Left lobe of liver (tissue), 2 donors: ENCODE data around the gene BUD31. TPM values are rescaled to one million over a fixed set of nuclear protein-coding genes. Genes with fewer than 3 reads are reported as not detected.
A peak's percentile ranks its signal among the peaks of the same experiment; 100 is the strongest.
"Not testable (repeated sequence)": the region's sequence is repeated elsewhere in the genome, so short reads cannot be mapped to it uniquely, and the experiment has no call there.

Experiments
- ATAC-seq: fragments of 200-7000 bp; cut with Tn5 transposase; one replicate; pipeline ENCODE4 v1.9.1; 2020; ENCODE audit warnings: mild to moderate bottlenecking, moderate library complexity
- DNase-seq: peaks from one replicate; pipeline ENCODE4 v3.0.0-alpha.2; 2020; ENCODE audit warnings: low spot score
- total RNA-seq: library from RNA; stranded (reverse); gene quantifications from one replicate; pipeline ENCODE4 v1.2.1, GENCODE V29; 2021
- donor health status: DM: no; HTN: no; CAD: no; lungs with moderate emphysema.
- donor health status: DM: no; HTN: yes; CAD: no.

The BUD31 gene
- total RNA-seq, 1 donor from 2014 or later: 25.8 TPM

GRCh38 chr7:99428972-99429566, 20.3 kb downstream of the BUD31 start:
- ATAC-seq: no peak
- no peak for DNase-seq

GRCh38 chr7:99429756-99430155, 21.0 kb downstream of the BUD31 start:
- ATAC-seq: no peak

GRCh38 chr7:99431756-99432540, 23.2 kb downstream of the BUD31 start:
- not testable (repeated sequence) for DNase-seq, ATAC-seq

More at GRCh38 chr7:99429756-99430155, 21.0 kb downstream of the BUD31 start:
- no peak for DNase-seq

- ATAC-seq (no peak), DNase-seq (no peak)
Measured at GRCh38 chr7:99433158-99433557, 24.4 kb downstream of the BUD31 start.

- DNase-seq: no peak
Measured at GRCh38 chr7:99437946-99438572, 29.3 kb downstream of the BUD31 start.

GRCh38 chr7:99438573-99439480, 30.1 kb downstream of the BUD31 start, which contains the start of the genes CPSF4 and PTCD1:
Gene CPSF4, plus strand, starts transcription at chr7:99438943. Its CDS starts 140 bp downstream, at chr7:99439083.
Gene PTCD1, minus strand, starts transcription at chr7:99438798. Its CDS starts 3,556 bp downstream, at chr7:99435242.
- DNase-seq (peak; percentile 96), ATAC-seq (peak; percentile 97)

More at GRCh38 chr7:99437946-99438572, 29.3 kb downstream of the BUD31 start:
- peak; percentile 33 for ATAC-seq

- ATAC-seq: no peak
- DNase-seq: no peak
Measured at GRCh38 chr7:99440195-99440594, 31.4 kb downstream of the BUD31 start.

GRCh38 chr7:99446096-99446495, 37.3 kb downstream of the BUD31 start:
- peak; percentile 14 for ATAC-seq

GRCh38 chr7:99447943-99448342, 39.2 kb downstream of the BUD31 start:
- ATAC-seq: peak; percentile 64

More at GRCh38 chr7:99446096-99446495, 37.3 kb downstream of the BUD31 start:
- no peak for DNase-seq

GRCh38 chr7:99448855-99449254, 40.1 kb downstream of the BUD31 start:
- no peak for ATAC-seq
- DNase-seq: no peak

More at GRCh38 chr7:99447943-99448342, 39.2 kb downstream of the BUD31 start:
- DNase-seq: no peak

- no peak for DNase-seq
Measured at GRCh38 chr7:99449326-99449725, 40.6 kb downstream of the BUD31 start.

GRCh38 chr7:99451936-99452335, 43.2 kb downstream of the BUD31 start:
- DNase-seq: no peak
- no peak for ATAC-seq

More at GRCh38 chr7:99449326-99449725, 40.6 kb downstream of the BUD31 start:
- no peak for ATAC-seq

GRCh38 chr7:99452541-99452940, 43.8 kb downstream of the BUD31 start:
- DNase-seq: no peak
- no peak for ATAC-seq

- no peak for DNase-seq
- ATAC-seq: no peak
Measured at GRCh38 chr7:99453105-99453504, 44.3 kb downstream of the BUD31 start.

- ATAC-seq: no peak
- DNase-seq: no peak
Measured at GRCh38 chr7:99455874-99456273, 47.1 kb downstream of the BUD31 start.

GRCh38 chr7:99456288-99456687, 47.5 kb downstream of the BUD31 start:
- no peak for DNase-seq
- peak; percentile 38 for ATAC-seq

GRCh38 chr7:99457050-99457649, 48.4 kb downstream of the BUD31 start:
- no peak for DNase-seq
- ATAC-seq: no peak

- DNase-seq: no peak
- ATAC-seq: peak; percentile 8
Measured at GRCh38 chr7:99457650-99458493, 49.1 kb downstream of the BUD31 start.

GRCh38 chr7:99459087-99459486, 50.3 kb downstream of the BUD31 start:
- ATAC-seq (peak; percentile 34), DNase-seq (no peak)
